Measurements from ENCODE around the gene TIGIT.

The TIGIT gene

GRCh38 chr3:114313426-114313825 is 19.6 kb downstream of the TIGIT start:
- no peak for DNase-seq

- no peak for DNase-seq
Measured at GRCh38 chr3:114314282-114314681, 20.5 kb downstream of the TIGIT start.

GRCh38 chr3:114318295-114318694 is 24.5 kb downstream of the TIGIT start:
- no peak for DNase-seq

- no peak for DNase-seq
Measured at GRCh38 chr3:114319453-114319852, 25.6 kb downstream of the TIGIT start.

- DNase-seq = no peak
Measured at GRCh38 chr3:114320246-114320645, 26.4 kb downstream of the TIGIT start.

- no peak for DNase-seq
Measured at GRCh38 chr3:114323546-114324254, 29.9 kb downstream of the TIGIT start.

- no peak for DNase-seq
Measured at GRCh38 chr3:114327665-114328064, 33.8 kb downstream of the TIGIT start.

GRCh38 chr3:114328345-114328744 is 34.5 kb downstream of the TIGIT start:
- DNase-seq = no peak

GRCh38 chr3:114329823-114330222 is 36.0 kb downstream of the TIGIT start:
- no peak for DNase-seq

GRCh38 chr3:114331007-114331406 is 37.2 kb downstream of the TIGIT start:
- DNase-seq = no peak

GRCh38 chr3:114331710-114332109 is 37.9 kb downstream of the TIGIT start:
- DNase-seq = no peak

GRCh38 chr3:114332342-114333179 is 38.7 kb downstream of the TIGIT start:
- DNase-seq = no peak

GRCh38 chr3:114333180-114333922 is 39.5 kb downstream of the TIGIT start:
- no peak for DNase-seq

GRCh38 chr3:114333923-114334240 is 40.1 kb downstream of the TIGIT start:
- DNase-seq = no peak

GRCh38 chr3:114336122-114336697 is 42.4 kb downstream of the TIGIT start:
- DNase-seq = no peak

GRCh38 chr3:114336857-114337256 is 43.0 kb downstream of the TIGIT start:
- DNase-seq = no peak

- DNase-seq = no peak
Measured at GRCh38 chr3:114338651-114339357, 45.0 kb downstream of the TIGIT start.

GRCh38 chr3:114344492-114344891 is 50.7 kb downstream of the TIGIT start:
- DNase-seq = no peak

GRCh38 chr3:114350271-114350670 is 56.4 kb downstream of the TIGIT start:
- DNase-seq = no peak

GRCh38 chr3:114350690-114351089 is 56.9 kb downstream of the TIGIT start:
- no peak for DNase-seq

GRCh38 chr3:114351123-114351821 is 57.4 kb downstream of the TIGIT start:
- no peak for DNase-seq

GRCh38 chr3:114351822-114352145 is 58.0 kb downstream of the TIGIT start:
- no peak for DNase-seq
